Epithelial cell of esophagus (primary cell): ENCODE results near the gene ANO7.
A peak's percentile ranks its signal among the peaks of the same experiment; 100 is the strongest.
"Not testable (repeated sequence)": the region's sequence is repeated elsewhere in the genome, so short reads cannot be mapped to it uniquely, and the experiment has no call there.

Experiments used
- DNase-seq: peaks from one replicate; pipeline ENCODE4 v3.0.0; 2010; ENCODE audit warnings: low read depth
- H3K4me3 ChIP-seq: 2 replicates; pipeline ENCODE4 v1.5.1; 2011; ENCODE audit warnings: mild to moderate bottlenecking, low read length, control low read depth
- CTCF ChIP-seq: IDR thresholded peaks from 2 replicates; pipeline ENCODE4 v1.5.1; 2011; ENCODE audit warnings: low read depth, mild to moderate bottlenecking, low read length, control low read depth, inconsistent platforms; ENCODE audit not compliant: insufficient read depth; ENCODE audit errors: missing control alignments

The ANO7 gene

DNA sequence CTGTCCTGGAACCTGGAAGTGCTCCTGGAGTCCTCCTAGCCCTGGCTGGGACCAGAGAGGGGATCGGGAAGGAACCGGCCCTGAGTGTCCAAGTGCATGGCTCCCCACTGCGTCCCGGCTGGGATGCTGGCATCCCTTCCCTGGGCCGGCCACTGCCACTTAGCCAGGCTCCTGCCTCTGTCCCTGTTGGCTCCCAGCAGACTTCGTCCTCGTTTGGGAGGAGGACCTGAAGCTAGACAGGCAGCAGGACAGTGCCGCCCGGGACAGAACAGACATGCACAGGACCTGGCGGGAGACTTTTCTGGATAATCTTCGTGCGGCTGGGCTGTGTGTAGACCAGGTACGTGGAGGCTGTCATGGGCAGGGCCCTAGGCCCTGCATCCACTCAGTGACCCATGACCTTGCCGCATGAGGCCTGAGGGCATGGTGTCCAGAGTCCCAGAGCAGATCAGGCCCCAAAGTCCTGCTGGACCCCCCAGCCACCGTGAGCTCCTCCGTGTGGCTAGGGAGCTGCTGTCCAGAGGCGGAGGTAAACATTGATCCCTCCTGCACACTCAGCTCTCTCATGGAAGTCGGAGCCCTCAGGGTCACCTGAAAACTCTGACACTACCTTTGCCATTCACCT lies 7.1 kb downstream of the ANO7 start:
- no peak overlapping the region for H3K4me3 ChIP-seq
- DNase-seq = no peak
- no peak for TF ChIP-seq CTCF

GRCh38 chr2:241197246-241197645 lies 8.8 kb downstream of the ANO7 start:
- DNase-seq, H3K4me3 ChIP-seq: not testable (repeated sequence)

DNA sequence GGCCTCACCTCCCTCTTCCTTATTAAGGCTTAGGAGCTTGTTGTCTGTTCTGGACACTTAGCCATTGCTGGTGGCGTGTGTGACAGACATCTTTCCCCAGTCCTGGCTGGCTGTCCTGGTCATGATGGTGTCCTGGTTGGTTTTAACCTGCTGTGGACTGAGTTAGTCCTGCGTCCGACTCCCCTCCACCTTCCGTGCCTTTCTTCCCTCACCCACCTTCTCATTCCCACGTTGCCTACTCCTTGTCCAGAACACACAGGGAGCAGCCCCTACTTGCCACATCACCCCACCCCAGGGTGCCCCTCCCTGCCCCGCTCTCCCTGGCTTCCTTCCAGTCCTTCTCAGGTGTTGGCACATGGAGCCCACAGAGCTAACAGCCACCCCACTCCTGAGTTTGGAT lies 9.5 kb downstream of the ANO7 start:
- no peak for TF ChIP-seq CTCF

GRCh38 chr2:241198381-241199279 lies 10.2 kb downstream of the ANO7 start:
- H3K4me3 ChIP-seq = no peak overlapping the region
- no peak for TF ChIP-seq CTCF
- no peak for DNase-seq

More for the DNA sequence above, 9.5 kb downstream of the ANO7 start:
- H3K4me3 ChIP-seq = no peak overlapping the region
- DNase-seq = no peak

- no peak overlapping the region for H3K4me3 ChIP-seq
- TF ChIP-seq CTCF = no peak
- DNase-seq = no peak
Observed at GRCh38 chr2:241199286-241199685, 10.8 kb downstream of the ANO7 start.

GRCh38 chr2:241199897-241200821 lies 11.7 kb downstream of the ANO7 start:
- DNase-seq = peak; percentile 18
- TF ChIP-seq CTCF = no peak
- no peak overlapping the region for H3K4me3 ChIP-seq

DNA sequence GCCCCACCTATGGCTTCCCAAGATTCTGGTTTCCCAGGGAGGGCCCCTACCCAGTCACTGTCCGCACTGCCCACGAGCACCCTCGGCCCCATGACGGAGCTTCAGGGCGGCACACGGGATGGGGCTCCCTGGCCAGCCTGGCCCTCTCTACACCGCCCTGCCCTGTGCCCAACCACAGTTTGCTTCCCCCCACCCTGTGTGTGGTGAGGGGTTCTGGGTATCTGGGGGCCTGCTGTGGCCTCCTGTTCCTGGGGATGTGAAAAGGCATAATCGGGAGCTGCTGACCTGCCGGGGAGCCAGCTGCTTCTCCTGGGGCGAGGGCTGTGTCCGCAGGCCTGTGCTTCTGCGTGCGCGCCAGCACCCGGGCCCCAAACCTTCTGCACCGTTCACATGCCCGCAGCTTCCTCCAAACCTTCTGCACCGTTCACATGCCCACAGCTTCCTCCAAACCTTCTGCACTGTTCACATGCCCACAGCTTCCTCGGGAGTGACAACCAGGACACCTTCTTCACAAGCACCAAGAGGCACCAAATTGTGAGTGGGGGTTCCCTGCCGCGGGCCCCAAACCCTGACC lies 12.4 kb downstream of the ANO7 start:
- TF ChIP-seq CTCF = no peak
- H3K4me3 ChIP-seq = no peak overlapping the region
- no peak for DNase-seq
